ENCODE data around the gene ACOXL.

ACOXL gene

DNA sequence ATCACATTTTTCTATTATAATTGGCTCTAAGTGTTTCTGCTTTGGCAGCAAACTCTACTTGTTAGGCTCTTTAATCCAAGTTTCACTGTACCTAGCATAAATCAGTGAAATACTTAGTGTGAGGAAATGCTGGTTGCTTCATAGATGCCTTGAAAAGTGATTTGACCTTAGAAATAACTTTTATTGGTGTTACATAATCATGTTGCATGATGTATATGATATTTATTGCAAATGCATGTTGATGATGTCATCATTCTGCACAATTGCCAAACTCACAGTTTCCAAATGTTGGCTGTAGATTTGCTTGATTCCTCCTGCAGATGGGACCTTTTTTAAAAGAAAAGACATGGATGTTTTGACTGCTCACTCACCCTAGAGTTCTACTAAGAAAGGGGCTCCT, 250.8 kb downstream of the ACOXL start:
- DNase-seq: no peak

DNA sequence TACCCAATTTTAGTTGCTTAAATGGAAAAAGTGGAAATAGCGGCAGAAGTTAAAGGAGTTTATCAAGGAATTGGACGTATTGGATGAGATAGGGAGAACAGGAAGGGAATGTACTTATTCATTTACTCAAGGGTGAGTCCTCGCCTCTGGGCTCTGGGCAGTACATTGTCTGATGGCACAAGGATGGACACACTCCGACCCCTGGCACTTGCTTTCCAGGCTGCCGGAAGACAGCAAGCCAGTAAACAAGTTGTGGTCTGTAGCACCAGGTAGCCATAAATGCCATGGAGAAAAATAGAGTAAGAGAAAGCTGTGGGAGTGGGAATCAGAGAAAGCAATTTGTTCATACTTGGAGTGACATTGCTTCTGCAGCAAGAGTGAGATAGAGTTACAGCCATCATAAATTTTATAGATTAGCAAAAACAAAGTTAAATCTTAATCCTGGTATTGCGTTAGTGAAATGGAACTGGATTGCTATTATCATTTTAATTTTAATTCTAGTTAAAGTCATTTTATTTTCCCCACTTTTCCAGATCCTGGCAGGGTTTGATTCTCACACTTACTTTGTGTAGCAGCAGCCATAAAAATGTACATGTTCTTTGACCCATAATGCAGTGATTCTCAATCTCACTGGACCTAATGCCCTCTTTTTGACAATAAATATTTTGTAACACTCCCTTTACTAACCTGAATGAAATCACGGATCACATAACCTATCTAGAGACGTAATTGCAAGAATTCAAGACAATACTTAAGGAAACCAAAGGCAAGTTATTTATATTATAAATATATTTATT, 252.5 kb downstream of the ACOXL start:
- no peak for DNase-seq

DNA sequence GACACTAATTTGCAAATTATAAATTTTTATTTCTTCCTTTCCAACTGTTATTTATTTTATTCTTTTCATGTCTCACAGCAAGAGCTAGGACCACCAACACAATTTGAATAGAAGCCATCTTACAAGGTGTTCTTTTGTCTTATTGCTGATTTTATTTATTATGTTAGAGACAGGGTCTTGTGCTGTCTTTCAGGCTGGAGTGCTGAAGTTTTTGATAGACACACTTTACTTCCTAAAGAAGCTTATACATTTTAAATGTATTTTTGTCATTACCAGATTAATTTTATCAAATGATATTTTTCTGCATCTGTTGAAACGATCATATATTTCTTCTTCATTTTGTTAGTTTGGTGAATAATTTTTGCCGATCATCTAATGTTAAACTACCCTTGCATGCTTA, 258.1 kb downstream of the ACOXL start:
- DNase-seq: no peak

DNA sequence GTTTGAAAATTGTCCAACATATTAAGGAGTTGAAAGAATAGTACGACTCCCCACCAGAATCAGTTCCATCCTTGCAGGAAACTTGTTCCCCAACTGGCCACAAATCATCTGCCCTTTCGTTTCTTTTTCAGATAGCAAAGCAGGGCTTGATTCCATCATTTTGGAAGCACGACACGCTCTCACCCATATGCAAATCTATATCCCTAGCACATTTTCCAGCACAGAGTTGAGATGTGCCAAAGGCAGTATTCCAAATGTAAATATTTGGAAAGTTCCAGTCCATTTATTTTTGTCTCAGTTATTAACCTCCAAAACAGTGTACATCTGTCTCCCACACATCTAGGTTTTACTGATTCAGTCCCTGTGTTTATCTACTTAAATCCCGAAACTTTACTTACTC, 259.5 kb downstream of the ACOXL start:
- peak; percentile 53 for DNase-seq

DNA sequence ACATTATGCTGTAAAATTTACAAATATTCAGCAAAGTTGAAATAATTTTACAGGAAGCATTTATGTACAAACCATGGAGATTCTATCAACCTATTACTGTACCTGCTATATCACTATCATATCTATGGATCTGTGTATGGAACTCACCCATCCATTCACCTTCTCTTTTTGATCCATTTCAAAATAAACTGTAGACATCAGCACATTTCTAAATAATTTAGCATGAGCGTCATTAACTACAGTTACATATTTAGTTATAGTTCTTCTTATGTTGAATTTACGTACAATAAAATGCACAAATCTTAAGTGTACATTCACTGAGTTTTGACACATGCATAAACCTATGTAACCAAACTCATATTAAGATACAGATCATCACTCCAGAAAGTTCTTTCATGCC, 260.5 kb downstream of the ACOXL start:
- no peak for DNase-seq

DNA sequence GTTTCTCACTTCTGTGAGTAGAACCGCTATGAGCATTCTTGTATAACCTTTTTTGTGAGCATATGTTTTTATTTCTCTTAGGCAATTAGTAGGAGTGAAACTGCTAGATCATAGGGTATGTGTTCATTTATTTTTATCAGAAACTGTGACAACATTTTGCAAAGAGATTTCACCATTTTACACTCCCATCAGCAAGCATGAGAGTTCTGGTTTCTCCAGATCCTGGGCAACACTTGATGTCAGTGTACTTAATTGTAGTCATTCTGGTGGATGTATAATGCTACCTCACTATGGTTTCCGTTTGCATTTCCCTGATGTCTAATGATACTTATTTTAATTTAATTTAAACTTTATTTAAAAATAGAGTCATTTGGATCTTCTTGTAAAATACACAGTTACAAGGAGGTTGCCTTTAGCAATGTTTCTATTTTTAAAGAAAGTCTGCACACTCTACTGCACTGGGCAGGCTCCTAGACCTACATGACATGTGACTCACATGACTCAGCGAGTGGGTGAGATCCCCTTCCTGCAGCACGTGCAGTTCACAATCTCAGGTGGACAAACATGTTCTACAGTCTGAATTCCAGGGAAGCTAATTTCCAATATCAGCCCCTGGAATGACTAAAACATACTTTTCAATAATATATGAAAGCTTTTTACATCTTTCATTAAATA, 261.3 kb downstream of the ACOXL start:
- DNase-seq: no peak

DNA sequence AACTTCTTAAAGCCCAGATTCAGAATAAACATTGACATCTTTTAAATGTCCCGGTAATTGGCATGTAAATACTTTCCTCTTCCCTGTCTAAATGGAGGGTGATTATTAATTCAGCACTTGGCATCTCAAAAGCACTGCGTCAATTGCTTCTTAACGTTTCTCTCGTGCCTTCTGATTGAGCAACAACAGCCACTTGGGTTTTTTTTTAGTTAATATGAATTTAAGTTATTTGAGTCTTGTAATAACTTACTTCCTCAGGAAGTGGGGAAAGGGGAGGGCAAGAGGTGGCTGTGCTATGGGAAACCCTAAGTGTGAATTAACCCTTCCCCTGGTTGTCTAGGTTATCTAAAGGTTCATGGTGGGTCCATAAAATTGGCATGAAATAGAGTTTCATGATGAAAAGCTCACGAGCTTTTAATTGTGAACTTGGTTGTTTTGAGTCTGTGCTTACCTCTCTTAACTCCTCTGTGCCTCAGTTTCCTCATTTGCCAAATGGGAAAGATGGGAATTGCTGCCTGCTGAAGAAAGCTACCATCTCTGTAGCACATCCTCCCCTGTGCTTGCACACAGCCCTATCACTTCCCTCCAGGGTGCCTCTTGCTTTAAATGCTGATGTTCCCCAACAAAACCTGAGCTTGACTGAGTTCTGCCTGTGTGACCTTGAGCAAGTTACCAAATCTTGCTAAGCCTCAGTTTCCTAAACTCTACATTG, 262.0 kb downstream of the ACOXL start:
- no peak for DNase-seq

DNA sequence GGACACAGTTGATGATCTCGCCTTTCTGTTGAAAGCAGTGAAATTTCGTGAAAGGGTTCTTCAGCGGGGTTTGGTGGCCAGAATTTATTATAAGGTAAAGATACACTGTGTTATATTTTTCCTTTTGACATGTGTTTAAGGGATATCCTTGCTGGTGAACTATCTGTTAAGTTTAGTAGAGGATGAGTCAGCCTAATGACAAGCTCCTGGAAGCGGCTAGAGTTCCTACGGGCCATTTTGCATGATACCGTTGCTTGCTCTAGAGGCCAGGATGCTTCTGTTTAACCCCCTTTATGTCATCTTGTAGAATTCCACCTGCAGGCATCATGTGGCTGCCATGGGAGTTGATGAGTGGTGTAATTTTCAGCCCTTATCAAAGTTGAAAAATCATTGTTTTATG, 263.5 kb downstream of the ACOXL start:
- no peak for DNase-seq

DNA sequence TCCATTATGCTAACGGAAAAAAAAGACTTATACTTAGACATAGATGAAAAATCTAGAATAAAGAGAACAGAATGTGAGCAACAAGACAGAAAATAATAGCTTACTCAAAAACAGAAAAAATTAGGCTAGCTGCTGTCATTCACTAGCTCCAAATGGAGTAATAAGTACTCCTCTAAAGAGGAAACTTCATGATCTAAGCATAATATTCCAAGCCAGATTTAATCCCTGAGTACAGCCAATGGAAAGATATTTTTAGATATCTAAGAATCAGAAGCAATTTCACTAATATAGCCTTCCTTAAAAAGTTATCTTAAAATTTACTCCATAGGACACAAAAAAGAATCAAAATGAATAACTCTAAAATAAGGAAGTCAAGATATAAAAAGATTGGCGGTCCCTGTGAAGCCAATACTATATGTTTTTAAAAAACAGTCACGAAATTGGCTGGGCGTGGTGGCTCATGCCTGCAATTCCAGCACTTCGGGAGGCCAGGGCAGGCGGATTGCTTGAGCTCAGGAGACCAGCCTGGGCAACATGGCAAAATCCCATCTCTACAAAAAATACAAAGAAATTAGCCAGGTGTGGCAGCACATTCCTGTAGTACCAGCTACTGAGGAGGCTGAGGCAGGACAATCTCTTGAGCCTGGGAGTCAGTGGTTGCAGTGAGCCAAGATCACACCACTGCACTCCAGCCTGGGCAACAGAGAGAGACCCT, 265.1 kb downstream of the ACOXL start:
- no peak for DNase-seq

DNA sequence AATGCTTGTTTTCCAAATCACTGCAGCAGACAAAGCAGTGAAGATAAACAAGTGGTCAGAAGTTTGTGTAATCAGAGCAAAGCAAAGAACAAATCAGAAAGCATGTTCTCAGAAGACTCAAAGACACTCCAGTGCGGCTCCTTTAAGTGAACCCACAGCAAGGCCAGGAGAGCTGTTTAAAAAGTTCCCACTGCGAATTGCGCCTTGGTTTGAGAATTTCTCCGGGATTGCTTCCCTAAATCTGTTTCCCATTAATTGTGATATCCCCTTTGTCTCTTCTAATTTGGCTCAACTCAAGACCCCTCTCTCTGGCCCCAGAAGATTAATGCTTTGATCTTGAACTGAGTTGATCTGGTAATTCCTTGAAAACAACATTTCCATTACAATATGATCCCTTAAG, 265.9 kb downstream of the ACOXL start:
- no peak for DNase-seq

DNA sequence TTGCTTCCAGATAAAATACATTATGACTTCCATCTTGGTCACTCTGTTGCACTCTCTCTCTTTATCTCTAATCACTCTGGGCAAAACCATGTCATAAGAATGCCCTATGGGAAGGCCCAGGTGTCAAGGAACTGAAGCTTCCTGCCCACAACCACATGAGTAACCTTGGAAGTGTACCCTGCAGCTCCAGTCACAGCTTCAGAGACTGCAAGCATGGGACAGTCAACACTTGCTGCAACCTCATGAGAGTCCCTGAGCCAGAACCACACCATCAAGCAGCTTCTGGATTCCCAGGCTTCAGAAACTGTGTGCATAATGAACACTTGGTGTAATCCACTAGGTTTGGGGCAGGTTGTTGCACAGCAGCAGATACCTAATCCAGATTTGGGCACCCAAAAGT, 267.3 kb downstream of the ACOXL start:
- DNase-seq: no peak

DNA sequence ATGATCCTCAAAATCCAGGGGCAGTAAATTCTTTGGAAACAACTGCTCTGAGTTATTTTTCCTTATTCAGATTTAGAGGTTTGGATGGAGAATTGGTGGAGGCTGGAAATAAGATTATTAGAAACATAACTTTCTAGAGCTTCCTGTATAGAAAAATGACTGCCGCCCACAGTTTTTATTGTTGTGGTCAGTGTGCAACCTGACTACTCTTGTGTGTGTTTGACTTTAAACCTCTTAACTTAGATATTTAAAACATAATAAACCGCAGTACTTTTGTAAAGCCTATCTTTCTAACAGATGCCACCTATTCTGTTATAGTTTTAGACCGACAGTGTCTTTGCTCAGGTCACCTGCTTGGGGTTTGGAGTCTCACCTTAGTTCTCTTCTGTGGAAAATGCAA, 272.9 kb downstream of the ACOXL start:
- no peak for DNase-seq

DNA sequence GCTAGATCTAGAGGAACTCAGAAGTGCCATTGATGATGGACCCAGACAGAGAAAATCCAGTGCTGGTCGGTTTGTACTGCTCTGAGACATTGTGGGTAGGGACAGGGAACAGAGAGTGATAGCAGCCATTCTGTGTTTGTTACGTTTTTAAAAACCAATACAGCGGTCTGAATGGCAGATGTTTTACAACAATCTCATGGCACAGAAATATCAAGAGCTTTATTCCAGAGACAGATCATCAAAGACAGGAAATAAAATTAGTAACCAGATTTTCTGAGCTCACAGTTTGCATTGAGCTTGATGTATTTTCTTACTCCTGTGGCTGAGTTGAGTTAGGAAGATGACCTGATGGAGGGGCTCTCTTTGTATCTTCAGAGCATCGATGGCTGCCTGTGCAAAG, 273.4 kb downstream of the ACOXL start:
- no peak for DNase-seq

DNA sequence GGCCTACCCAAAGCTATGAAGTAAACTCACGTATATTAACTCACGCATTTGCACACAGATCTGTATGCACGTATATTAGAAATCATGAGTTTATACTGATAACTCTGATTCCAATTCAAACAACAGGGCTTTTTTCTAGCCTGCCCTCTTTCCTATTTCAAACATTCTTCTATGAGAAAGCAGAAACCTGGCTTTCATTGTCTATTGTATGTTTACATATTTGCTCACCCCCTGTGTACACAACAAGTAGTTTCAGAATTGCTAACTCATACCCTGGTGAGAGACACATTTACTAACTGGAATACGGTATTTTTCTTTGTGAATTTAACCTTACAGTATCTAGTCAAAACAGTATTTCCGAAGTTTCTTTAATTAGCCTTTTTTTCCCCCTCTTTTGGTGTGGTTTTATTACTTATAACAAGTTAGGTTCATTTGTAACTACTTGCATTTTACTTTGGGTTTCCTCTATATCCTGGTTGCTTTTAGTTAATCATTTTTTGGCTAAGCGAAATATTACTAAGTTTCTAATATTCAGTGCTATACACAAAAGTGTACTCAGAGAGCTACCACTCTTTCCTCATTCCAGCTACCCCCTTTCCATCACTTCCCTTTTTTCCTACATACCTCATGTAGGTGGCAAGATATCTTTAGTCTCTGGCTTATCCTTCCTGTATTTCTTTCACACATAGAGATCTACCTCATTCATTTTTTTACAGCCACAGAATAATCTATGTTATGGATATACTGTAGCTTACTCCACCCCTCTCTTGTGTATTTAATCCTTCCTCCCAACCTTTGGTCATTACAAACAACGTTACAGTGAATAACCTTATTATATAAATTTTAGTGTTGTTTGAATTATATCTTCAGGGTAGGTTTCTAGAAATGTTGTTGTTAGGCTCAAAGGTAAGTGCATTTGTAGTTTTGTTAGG, 275.6 kb downstream of the ACOXL start:
- DNase-seq: no peak

DNA sequence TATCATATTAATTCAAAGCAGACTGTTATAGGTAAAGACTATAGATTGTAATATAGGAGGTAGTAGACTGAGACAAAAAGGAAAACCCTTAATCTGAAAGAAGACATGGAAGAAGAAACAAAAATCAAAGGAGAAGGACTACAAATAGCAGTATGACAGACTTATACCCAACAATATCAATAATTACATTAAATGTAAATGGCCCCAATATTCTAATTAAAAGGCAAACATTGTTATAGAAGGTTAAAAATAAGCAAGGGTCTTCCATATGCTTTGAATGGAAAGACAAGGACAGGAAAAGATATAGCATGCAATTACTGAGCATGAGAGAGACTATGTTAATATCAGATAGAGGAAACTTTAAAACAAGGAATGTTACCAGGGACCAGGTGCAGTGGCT, 278.8 kb downstream of the ACOXL start:
- DNase-seq: no peak

DNA sequence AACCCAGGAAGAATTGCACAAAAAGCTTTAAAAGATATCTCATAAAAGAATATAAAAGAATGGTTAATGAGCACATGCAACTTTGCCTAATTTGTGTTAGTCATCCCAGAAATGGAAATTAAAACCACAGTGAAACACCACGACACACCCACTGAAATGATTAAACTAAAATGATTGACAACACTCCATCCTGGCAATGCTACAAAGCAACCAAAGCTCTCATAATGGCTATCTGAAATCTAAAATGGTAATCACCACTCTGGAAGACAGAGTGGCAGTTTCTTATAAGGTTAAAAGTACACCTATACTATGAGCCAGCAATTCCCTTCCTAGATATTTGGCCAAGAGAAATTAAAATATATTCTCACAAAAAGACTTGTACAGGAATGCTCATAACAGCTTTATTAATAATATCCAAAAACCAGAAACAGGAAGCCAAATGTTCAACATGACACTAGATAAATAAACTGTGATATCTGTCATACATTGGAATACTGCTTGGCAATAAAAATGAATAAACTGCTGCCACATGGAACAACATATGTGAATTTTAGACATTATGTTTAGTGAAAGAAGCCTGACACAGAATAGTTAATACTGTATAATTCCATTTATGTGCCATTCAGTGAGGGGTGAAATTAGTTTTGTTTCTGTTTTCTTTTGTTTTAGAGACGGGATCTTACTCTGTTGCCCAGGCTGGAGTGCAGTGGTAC, 283.1 kb downstream of the ACOXL start:
- no peak for DNase-seq

DNA sequence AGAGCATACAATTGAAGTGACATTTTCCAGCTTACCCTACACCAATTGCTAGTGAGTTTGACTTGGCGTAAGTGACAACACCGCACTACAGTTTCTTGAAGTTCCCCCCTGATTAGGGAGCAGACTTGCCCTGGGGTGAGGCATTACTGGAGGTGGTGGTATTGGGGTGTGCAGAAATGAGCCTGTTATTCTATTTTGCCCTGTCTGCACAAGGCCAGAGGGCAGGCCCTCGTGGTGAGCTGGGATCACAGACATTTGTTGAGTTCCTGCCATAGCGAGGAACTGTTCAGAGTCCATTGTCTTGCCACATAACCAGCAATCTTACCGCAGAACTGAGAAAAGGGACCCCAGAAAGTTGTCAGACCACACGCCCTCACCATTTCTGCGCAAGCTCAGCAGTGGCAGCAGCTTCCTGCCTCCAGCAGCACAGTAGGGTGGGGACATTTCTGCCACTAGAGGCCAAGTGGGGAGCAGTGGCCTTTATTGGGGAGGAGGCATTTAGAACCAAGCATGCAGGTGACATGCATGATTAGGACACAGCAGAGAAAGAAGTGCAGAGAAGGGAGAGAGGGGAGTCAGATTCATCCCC, 284.8 kb downstream of the ACOXL start:
- no peak for DNase-seq

DNA sequence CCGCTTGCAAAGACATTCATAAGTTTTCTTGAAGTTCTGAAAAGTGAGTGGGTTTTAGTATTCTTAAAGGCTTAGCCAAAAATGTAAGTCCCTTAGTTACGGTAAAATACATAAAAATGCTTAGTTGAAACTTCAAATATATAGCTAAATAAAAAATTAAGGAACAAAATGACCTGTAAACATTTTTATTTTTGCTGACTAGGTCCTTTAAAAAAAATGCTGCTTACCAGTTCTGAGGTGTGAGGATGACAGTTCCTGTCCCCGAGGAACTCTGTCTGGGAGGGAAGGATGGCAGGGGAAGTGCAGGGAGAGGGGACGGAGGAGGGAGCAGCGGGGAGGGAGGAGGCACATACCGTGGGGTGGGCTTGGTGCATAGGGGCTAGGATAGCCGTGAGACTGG, 285.5 kb downstream of the ACOXL start:
- DNase-seq: no peak

DNA sequence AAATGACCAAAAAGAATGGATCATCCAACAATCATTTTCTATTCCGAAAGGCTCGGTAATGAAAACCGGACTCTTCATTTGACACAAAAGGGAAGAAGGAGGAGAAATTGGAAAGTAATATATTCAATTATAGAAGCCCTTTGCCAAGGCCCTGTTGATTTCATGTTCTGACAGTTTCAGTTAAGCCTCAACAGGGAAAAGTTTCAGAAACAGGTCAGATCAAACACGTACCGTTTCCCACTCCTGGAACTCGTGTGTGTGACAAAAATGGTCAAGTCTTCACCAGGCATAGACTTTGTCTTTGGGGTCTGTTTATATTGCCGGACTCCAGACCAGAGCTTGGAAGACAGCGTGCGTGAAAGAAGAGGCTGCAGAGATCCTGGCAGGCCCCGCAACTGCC, 287.0 kb downstream of the ACOXL start:
- DNase-seq: no peak

DNA sequence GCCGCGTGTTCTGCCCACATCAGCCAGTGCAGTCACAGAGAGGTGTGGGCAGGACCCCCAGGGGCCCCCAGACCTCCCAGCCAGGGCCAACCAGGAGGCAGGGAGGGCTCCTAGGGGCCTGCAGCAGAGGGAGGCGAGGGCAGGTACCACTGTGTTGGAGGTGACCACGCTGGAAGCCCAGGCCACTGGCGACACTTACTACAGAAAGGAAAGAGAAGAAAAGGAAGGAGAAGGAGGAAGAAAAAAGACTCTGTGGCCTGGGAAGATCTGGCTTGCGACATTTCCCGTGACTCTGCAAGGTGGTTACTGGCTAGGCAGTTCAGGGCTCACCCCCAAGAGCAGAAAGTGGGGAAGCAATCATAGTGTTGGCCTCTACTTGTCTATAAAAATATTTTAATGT, 290.3 kb downstream of the ACOXL start:
- DNase-seq: no peak

DNA sequence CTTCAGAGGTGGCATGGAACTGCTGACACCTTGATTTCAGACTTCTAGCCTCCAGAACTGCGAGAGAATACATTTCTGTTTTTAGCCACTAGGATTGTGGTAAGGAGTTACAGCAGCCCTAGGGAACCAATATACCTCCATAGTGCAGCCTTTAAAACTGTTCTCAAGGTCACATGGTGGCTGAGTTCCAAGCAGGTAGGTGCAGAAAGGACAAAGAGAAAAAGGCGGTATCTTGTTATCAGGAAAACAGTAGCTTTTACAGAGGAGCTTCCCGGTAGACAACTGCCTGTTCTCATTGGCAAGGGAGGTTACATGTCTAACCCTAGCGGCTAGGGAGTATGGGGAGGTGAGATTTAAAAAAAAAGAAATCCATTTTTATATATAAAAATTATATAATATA, 292.1 kb downstream of the ACOXL start:
- DNase-seq: no peak

All from NCI-H1092 treated with DMSO at 0.1 percent for 48 hours (cell line).